Measurements from ENCODE around the gene PHF13. TPM values are rescaled to one million over a fixed set of nuclear protein-coding genes. Genes with fewer than 3 reads are reported as not detected.

Gene PHF13
- total and polyA plus RNA-seq, 12 donors = 3.7 to 12.2 (median 7.6) TPM

DNA sequence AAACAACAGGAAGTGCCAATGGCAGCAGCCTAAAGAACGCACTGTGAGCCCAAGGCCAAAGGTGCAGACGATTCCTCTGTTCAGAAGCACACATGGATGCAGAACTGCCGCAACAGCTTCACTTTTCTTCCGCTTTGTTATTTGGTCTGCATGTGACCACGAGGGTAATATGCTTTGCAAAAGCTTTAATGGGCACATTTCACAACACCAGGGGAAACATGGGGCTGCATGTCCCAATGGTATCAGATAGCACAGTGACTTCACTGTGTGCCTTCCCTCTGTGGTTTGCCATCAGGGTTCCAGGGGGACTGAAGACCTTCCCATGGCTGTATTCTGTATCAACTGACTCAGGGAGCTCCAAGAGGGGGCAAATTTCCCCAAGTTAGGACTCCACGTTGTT, 39.5 kb downstream of the PHF13 start:
- no peak for DNase-seq
- peaks cover 0 to 68% (median 20%) of the 10 kb centered on the region in 9 donors for H3K36me3 ChIP-seq
- H3K9me3 ChIP-seq = no peaks in the 10 kb centered on the region
- intact Hi-C loops (cut with DNase I) = loop anchor here in 1 of 10 donors (10.0 kb wide), 1 partner anchor 498 kb away; no protein-coding TSS in a partner anchor
- H3K4me3 ChIP-seq = no peak overlapping the region
- H3K27me3 ChIP-seq = no peaks in the 10 kb centered on the region
- 76 to 91% methylated on average over 6 of the region's 6 CpGs for WGBS, 2 donors
- ATAC-seq = no peak
- H3K27ac ChIP-seq = no peak overlapping the region
- peaks cover 0 to 7% (median 0%) of the 10 kb centered on the region in 9 donors for H3K4me1 ChIP-seq
- TF ChIP-seq, protein P1, sequence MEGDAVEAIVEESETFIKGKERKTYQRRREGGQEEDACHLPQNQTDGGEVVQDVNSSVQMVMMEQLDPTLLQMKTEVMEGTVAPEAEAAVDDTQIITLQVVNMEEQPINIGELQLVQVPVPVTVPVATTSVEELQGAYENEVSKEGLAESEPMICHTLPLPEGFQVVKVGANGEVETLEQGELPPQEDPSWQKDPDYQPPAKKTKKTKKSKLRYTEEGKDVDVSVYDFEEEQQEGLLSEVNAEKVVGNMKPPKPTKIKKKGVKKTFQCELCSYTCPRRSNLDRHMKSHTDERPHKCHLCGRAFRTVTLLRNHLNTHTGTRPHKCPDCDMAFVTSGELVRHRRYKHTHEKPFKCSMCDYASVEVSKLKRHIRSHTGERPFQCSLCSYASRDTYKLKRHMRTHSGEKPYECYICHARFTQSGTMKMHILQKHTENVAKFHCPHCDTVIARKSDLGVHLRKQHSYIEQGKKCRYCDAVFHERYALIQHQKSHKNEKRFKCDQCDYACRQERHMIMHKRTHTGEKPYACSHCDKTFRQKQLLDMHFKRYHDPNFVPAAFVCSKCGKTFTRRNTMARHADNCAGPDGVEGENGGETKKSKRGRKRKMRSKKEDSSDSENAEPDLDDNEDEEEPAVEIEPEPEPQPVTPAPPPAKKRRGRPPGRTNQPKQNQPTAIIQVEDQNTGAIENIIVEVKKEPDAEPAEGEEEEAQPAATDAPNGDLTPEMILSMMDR (IDR thresholded peaks at IDR 0.05) = no peak

DNA sequence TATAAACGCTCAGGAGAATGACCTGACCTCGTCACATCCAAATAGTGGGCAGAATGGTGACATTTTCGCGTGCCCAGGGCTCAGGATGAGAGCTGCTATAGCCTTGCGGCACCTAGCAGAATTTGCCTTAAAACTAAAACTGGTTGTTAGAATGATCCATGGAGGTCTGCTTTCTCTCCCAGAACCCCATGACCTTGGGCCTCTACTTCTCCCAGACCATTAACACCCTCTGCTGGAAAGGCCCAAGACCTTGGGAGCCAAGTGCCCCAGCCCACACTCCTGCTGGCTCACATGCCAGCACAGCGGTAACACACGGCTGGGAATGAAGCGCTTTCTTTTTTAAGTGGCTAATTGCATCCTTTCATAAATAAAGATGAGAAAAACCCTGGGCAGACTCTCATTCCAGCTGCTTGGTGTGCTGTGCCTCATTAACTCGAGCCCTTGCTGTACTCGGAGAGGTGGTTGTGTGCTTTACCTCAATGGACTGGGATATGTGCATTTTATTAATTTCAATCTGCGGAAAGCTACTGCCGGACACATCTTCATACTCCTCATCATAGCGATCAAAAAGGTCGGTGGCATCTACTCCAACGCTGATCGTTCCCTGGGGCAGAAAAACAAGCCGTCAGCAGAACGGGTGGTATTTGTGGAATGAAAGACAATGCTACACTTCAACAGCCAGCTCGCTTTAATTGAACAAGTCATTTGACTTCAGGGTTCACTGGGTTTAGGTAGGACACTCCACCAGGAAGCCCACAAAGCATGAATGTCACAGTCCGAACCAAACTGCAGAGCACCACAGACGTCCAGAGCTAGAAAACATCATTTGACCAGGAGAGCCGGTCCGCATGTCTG, 40.1 kb downstream of the PHF13 start:
- intact Hi-C loops (cut with DNase I) = loop anchor here in 1 of 10 donors (10.0 kb wide), 1 partner anchor 499 kb away; no protein-coding TSS in a partner anchor
- no peak for DNase-seq
- TF ChIP-seq, protein P1 (IDR thresholded peaks at IDR 0.05) = no peak
- H3K36me3 ChIP-seq = peaks cover 0 to 71% (median 20%) of the 10 kb centered on the region in 9 donors
- no peak overlapping the region for H3K27ac ChIP-seq
- WGBS, 2 donors = 90 to 91% methylated on average over 23 of the region's 23 CpGs
- H3K9me3 ChIP-seq = no peaks in the 10 kb centered on the region
- no peak for ATAC-seq
- no peak overlapping the region for H3K4me3 ChIP-seq
- no peaks in the 10 kb centered on the region for H3K27me3 ChIP-seq
- H3K4me1 ChIP-seq = peaks cover 0 to 9% (median 0%) of the 10 kb centered on the region in 9 donors

DNA sequence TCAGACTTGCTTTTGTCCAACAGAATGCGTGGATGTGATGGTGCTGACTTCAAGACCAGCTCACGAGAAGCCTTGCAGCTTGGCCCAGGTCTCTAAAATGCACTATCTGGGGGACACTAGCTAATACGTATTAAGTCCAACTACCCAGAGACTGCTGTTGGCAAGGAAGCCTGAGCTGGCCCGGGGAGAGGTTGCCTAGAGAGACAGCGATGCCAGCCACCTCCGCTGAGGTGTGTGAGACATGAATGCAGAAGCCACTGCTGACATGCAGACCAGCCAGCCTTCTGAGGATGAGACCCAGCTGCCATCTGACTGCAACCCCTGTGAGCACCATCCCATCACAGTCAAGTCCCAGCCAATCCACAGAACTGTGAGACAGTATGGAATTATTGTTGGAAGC, 43.6 kb downstream of the PHF13 start:
- DNase-seq (peak in 1 of 2 donors; percentile 48), ATAC-seq (peak; percentile 33 to 85 (median 73))
- WGBS, 2 donors = 54 to 66% methylated on average over 6 of the region's 6 CpGs
- Histone ChIP-seq H3K9me3 (no peaks in the 10 kb centered on the region), H3K27ac (no peak overlapping the region), H3K27me3 (no peaks in the 10 kb centered on the region), H3K4me1 (peaks cover 0 to 15% (median 0%) of the 10 kb centered on the region in 9 donors), H3K4me3 (no peak overlapping the region), H3K36me3 (peaks cover 0 to 50% (median 15%) of the 10 kb centered on the region in 9 donors)
- TF ChIP-seq, protein P1 (IDR thresholded peaks at IDR 0.05) = no peak
- intact Hi-C loops (cut with DNase I) = loop anchor here in 1 of 10 donors (10.0 kb wide), 1 partner anchor 502 kb away; no protein-coding TSS in a partner anchor

DNA sequence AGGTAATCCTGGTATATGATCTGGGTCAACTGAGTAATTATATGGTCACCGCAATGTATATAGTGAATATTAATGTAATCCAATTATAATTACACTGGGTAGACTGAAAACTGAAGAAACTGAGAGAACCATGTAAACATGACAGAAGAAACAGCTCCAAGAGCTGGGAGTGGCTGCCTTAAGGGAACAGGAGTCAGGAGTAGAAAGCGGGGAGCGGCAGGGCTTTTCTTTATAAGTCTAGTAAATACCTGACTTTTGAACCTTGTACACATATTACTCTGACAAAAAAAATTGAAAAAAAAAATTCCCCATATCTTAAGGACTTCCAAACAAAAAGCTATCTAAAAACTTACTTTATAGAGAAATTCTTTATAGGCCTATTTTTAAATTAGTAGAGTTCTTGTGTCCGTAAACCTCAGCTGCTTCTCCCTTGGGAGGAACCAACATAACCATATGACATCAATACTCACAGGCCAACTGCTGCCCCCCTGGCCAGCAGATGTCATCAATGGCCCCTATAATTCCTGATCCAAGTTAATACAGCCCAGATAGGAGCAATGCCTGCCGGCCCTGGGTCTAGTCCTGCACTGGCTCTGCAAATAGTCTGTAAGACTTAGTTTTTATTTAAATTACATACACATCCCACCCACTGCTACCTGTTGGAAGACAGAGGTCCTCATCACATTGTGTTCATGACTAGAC, 45.0 kb downstream of the PHF13 start:
- no peaks in the 10 kb centered on the region for H3K27me3 ChIP-seq
- no peak overlapping the region for H3K4me3 ChIP-seq
- TF ChIP-seq, protein P1 (IDR thresholded peaks at IDR 0.05) = no peak
- WGBS, 2 donors = 82 to 87% methylated on average over 5 of the region's 5 CpGs
- intact Hi-C loops (cut with DNase I) = loop anchor here in 1 of 10 donors (10.0 kb wide), 1 partner anchor 504 kb away; no protein-coding TSS in a partner anchor
- H3K9me3 ChIP-seq = no peaks in the 10 kb centered on the region
- peaks cover 0 to 15% (median 0%) of the 10 kb centered on the region in 9 donors for H3K4me1 ChIP-seq
- H3K36me3 ChIP-seq = peaks cover 0 to 45% (median 5%) of the 10 kb centered on the region in 9 donors
- no peak for DNase-seq
- H3K27ac ChIP-seq = no peak overlapping the region
- no peak for ATAC-seq
